HepG2 (cell line): Measurements from ENCODE around the gene TNP2. TPM values are rescaled to one million over a fixed set of nuclear protein-coding genes. Genes with fewer than 3 reads are reported as not detected.

Experiments
- ARID2 ChIP-seq: sonication (generic); formaldehyde crosslinking; IDR thresholded peaks from 2 replicates; pipeline ENCODE4 v1.8.1; 2022; ENCODE audit warnings: mild to moderate bottlenecking, missing genetic modification reagents, borderline replicate concordance
- ELK4 ChIP-seq: sonication (generic); formaldehyde crosslinking; IDR thresholded peaks from 2 replicates; pipeline ENCODE4 v1.9.0; 2021; ENCODE audit warnings: missing genetic modification reagents, borderline replicate concordance
- JARID2 ChIP-seq: sonication (generic); formaldehyde crosslinking; IDR thresholded peaks from 2 replicates; pipeline ENCODE4 v1.8.1; 2023; ENCODE audit warnings: missing genetic modification reagents, inconsistent platforms; ENCODE audit not compliant: insufficient replicate concordance
- MYNN ChIP-seq: sonication (generic); formaldehyde crosslinking; IDR thresholded peaks from 2 replicates; pipeline ENCODE4 v1.4.0; 2020; ENCODE audit warnings: mild to moderate bottlenecking, low read depth, missing genetic modification reagents
- MZF1 ChIP-seq: sonication (generic); formaldehyde crosslinking; IDR thresholded peaks from 2 replicates; pipeline ENCODE4 v1.8.1; 2023; ENCODE audit warnings: mild to moderate bottlenecking, missing genetic modification reagents, borderline replicate concordance
- NR2C2 ChIP-seq: sonication (generic); formaldehyde crosslinking; IDR thresholded peaks from 2 replicates; pipeline ENCODE4 v1.4.0; 2020; ENCODE audit warnings: missing genetic modification reagents, mild to moderate bottlenecking, moderate library complexity, borderline replicate concordance
- RARG ChIP-seq: sonication (generic); formaldehyde crosslinking; IDR thresholded peaks from 2 replicates; pipeline ENCODE4 v1.4.0; 2020; ENCODE audit warnings: low read depth, mild to moderate bottlenecking, missing genetic modification reagents
- REST ChIP-seq, 2 experiments: IDR thresholded peaks; 2 replicates each; pipeline ENCODE4 v1.6.1; 2011 to 2012; ENCODE audit warnings: low read length in 2 of 2, borderline replicate concordance in 1 of 2, low read depth in 1 of 2, mild to moderate bottlenecking in 1 of 2, moderate library complexity in 1 of 2
- REXO4 ChIP-seq: sonication (generic); formaldehyde crosslinking; IDR thresholded peaks from 2 replicates; pipeline ENCODE4 v1.8.0; 2022; ENCODE audit warnings: missing genetic modification reagents, mild to moderate bottlenecking, borderline replicate concordance
- SKI ChIP-seq: fragments of 450-650 bp; IDR thresholded peaks from one replicate; pipeline ENCODE4 v1.6.1; 2018; ENCODE audit warnings: mild to moderate bottlenecking; ENCODE audit not compliant: partially characterized antibody
- TBX3 ChIP-seq: fragments of 450-650 bp; IDR thresholded peaks from 2 replicates; pipeline ENCODE4 v1.6.1; 2017; ENCODE audit warnings: antibody characterized with exemption, mild to moderate bottlenecking, inconsistent platforms, borderline replicate concordance
- TEAD3 ChIP-seq: optimal IDR thresholded peaks from 2 replicates; pipeline ENCODE3; 2016; ENCODE audit warnings: borderline replicate concordance
- TP53 ChIP-seq: sonication (generic); formaldehyde crosslinking; conservative IDR thresholded peaks from 2 replicates; pipeline ENCODE4 v1.4.0; 2020; ENCODE audit warnings: missing genetic modification reagents
- ZNF136 ChIP-seq: sonication (generic); formaldehyde crosslinking; IDR thresholded peaks from 2 replicates; pipeline ENCODE4 v1.8.1; 2022; ENCODE audit warnings: low read depth, mild to moderate bottlenecking, moderate library complexity, missing genetic modification reagents
- ZNF160 ChIP-seq: sonication (generic); formaldehyde crosslinking; IDR thresholded peaks from 2 replicates; pipeline ENCODE4 v1.8.0; 2022; ENCODE audit warnings: mild to moderate bottlenecking, inconsistent platforms, missing genetic modification reagents
- ZNF276 ChIP-seq: sonication (generic); formaldehyde crosslinking; IDR thresholded peaks from 2 replicates; pipeline ENCODE4 v1.4.0; 2020; ENCODE audit warnings: mild to moderate bottlenecking, low read depth, missing genetic modification reagents
- ZNF496 ChIP-seq: sonication (generic); formaldehyde crosslinking; IDR thresholded peaks from 2 replicates; pipeline ENCODE4 v1.8.1; 2023; ENCODE audit warnings: mild to moderate bottlenecking, moderate library complexity, missing genetic modification reagents; ENCODE audit not compliant: insufficient replicate concordance
- ZNF607 ChIP-seq: sonication (generic); formaldehyde crosslinking; IDR thresholded peaks from 2 replicates; pipeline ENCODE4 v1.5.1; 2020; ENCODE audit warnings: missing genetic modification reagents, mild to moderate bottlenecking, borderline replicate concordance
- ZNF652 ChIP-seq: IDR thresholded peaks from 2 replicates; pipeline ENCODE4 v1.6.1; 2016; ENCODE audit warnings: low read depth, borderline replicate concordance
- polyA plus RNA-seq, 8 experiments: library from polyadenylated mRNA; depleted of rRNA in 3 of 8; stranded (reverse) in 7 of 8; unstranded in 1 of 8; fragments of >200 nt; fragmentation: Illumina TruSeq in 4 of 8; extraction: Trizol in 4 of 8; gene quantifications; 2 replicates each; pipeline versions ENCODE4 v1.2.1 to v1.2.3, GENCODE V29; 2011 to 2016; ENCODE audit warnings: low read depth in 4 of 8, missing spikeins in 1 of 8, mixed read lengths in 1 of 8; ENCODE audit not compliant: insufficient read depth in 1 of 8
- total RNA-seq, 5 experiments: library from RNA; depleted of rRNA; stranded (reverse); fragments of >200 nt; fragmentation: Illumina TruSeq; extraction: Trizol; gene quantifications; 2 replicates each; pipeline ENCODE4 v1.2.3, GENCODE V29; 2016; ENCODE audit warnings: low read depth in 1 of 5

Gene TNP2
- total and polyA plus RNA-seq, 2 of the 13 experiments (the other 11 are each of a cell fraction or from before 2014, with no cell fraction given), result not detected

- no peak for TF ChIP-seq ELK4 (CRISPR knock-in tag)
- no peak for TF ChIP-seq ZNF607 (CRISPR knock-in tag)
- TF ChIP-seq NR2C2, result peak; percentile 59
- peak; percentile 85; the same call in 1 of the 2 replicates for TF ChIP-seq ARID2 (CRISPR knock-in tag)
- TF ChIP-seq ZNF276, result peak; percentile 95
- no peak for TF ChIP-seq TBX3
- TF ChIP-seq SKI, result peak; percentile 28
- TF ChIP-seq MYNN, result no peak
- no peak for TF ChIP-seq REST (IDR thresholded peaks at IDR 0.05; ENCODE audit: borderline replicate concordance in 1 of 2, low read depth in 1 of 2, low read length in 2 of 2)
- no peak for TF ChIP-seq MZF1 (CRISPR knock-in tag)
- no peak for TF ChIP-seq ZNF652 (CRISPR knock-in tag)
- TF ChIP-seq ZNF496 (CRISPR knock-in tag), result no peak
- TF ChIP-seq JARID2, result no peak
- TF ChIP-seq ZNF136 (CRISPR knock-in tag), result peak; percentile 90; the same call in 1 of the 2 replicates
- no peak for TF ChIP-seq REXO4 (CRISPR knock-in tag)
- TF ChIP-seq RARG (CRISPR knock-in tag), result no peak; the same call in 1 of the 2 replicates
- 0 out of 2 replicates have a peak, but pooled peaks have one; percentile 30 for TF ChIP-seq TP53
- TF ChIP-seq TEAD3 (CRISPR knock-in tag), result no peak
- peak; percentile 61; the same call in 1 of the 2 replicates for TF ChIP-seq ZNF160 (CRISPR knock-in tag)
These were observed 11.8 kb downstream of the TNP2 start (continued) for GRCh38 chr16:11257131-11257938.
